AG09319 (cell line): ENCODE data around the gene OR8B8.
A peak's percentile ranks its signal among the peaks of the same experiment; 100 is the strongest.

ENCODE experiments used
- DNase-seq: peaks from one replicate; pipeline ENCODE4 v3.0.0-alpha.2; 2010; ENCODE audit warnings: low read depth; ENCODE audit errors: extremely low read depth
- TF ChIP-seq, protein P1 (sequence below): IDR thresholded peaks from 2 replicates; pipeline ENCODE4 v1.5.1; 2011; ENCODE audit warnings: low read depth, mild to moderate bottlenecking, inconsistent platforms, low read length, moderate library complexity

Gene OR8B8

GRCh38 chr11:124445646-124446150, at the start of gene OR8B8:
OR8B8 (minus strand) TSS chr11:124445696; CDS start chr11:124441085, 4,611 bp downstream.
- DNase-seq, result no peak
- TF ChIP-seq, protein P1, sequence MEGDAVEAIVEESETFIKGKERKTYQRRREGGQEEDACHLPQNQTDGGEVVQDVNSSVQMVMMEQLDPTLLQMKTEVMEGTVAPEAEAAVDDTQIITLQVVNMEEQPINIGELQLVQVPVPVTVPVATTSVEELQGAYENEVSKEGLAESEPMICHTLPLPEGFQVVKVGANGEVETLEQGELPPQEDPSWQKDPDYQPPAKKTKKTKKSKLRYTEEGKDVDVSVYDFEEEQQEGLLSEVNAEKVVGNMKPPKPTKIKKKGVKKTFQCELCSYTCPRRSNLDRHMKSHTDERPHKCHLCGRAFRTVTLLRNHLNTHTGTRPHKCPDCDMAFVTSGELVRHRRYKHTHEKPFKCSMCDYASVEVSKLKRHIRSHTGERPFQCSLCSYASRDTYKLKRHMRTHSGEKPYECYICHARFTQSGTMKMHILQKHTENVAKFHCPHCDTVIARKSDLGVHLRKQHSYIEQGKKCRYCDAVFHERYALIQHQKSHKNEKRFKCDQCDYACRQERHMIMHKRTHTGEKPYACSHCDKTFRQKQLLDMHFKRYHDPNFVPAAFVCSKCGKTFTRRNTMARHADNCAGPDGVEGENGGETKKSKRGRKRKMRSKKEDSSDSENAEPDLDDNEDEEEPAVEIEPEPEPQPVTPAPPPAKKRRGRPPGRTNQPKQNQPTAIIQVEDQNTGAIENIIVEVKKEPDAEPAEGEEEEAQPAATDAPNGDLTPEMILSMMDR, result no peak

DNA sequence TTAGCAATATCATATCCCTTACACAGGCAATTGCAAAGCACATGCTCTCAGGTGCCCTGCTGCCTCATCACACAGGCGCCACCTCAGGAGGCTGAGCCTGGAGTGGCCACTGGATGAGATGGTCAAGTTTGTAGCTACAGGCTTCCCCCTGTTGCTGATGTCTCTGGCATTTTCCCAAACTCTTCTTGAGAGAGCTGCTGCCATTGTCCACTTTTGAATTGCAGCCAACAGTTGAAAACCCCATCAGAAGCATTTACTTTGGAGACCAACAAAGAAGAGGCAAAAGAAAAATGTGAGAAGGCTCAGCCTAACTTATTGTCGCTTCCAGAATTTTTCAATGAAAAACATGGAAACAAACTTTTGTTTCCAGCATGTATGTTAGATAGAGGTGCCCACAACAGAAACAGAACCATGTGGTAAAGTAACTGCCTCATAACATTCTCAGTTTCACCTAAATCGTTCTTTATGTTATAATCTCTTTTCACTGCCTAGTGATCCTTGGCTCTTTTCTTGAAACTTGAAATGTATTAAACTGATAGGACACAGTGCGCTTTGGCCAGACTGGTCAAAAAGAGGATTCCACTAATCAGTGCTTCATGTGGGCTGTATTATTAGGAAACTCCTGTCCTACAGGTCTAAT, 47.6 kb upstream of the OR8B8 start:
- no peak for DNase-seq
- TF ChIP-seq, protein P1, result no peak

DNA sequence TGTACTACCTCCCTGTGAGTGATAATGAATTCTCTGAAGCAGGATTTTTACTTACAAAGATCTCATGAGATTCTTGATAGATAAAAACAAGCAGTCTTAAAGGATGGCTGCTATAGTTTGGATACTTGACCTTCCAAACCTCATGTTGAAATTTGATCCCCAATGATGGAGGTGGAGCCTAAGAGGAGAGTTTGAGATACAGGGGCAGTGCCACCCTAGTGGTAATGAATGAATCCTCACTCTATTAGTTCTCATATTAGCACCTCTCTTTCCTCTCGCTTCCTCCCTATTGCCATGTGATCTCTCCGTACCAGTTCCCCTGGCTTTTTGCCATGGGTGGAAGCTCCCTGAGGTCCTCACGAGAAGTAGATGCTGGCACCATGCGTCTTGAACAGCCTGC, 37.9 kb upstream of the OR8B8 start:
- no peak for DNase-seq

GRCh38 chr11:124482362-124483147, 37.1 kb upstream of the OR8B8 start:
- TF ChIP-seq, protein P1, result no peak
- no peak for DNase-seq

More for the DNA sequence above, 37.9 kb upstream of the OR8B8 start:
- TF ChIP-seq, protein P1, result no peak

GRCh38 chr11:124481365-124482323, 36.1 kb upstream of the OR8B8 start:
- TF ChIP-seq, protein P1, result no peak
- peak; percentile 7 for DNase-seq

DNA sequence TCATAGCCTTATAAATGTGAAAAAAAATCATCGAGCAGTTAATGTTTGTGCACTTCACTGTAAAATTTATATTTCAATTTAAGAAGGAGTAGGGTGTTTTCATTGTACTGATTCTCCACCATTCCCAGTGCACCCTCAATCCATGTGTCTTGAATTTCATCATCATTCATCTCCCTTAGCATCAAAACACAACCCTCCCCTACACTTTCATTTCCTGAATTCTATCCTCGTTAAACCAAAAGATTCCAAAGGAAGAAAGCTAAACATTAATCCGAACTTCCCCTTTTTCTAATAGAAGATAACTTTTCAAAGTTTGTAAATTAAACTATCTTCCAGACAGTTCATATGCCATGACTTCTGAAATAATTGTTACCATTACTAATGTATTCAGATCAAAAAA, 34.1 kb upstream of the OR8B8 start:
- TF ChIP-seq, protein P1, result no peak
- DNase-seq, result no peak
